Measurements from ENCODE around the gene TMEM225. TPM values are rescaled to one million over a fixed set of nuclear protein-coding genes. Genes with fewer than 3 reads are reported as not detected.

TMEM225 gene
- total and polyA plus RNA-seq, 10 of the 15 experiments (the other 5 are each of a cell fraction or from before 2014, with no cell fraction given) = not detected

DNA sequence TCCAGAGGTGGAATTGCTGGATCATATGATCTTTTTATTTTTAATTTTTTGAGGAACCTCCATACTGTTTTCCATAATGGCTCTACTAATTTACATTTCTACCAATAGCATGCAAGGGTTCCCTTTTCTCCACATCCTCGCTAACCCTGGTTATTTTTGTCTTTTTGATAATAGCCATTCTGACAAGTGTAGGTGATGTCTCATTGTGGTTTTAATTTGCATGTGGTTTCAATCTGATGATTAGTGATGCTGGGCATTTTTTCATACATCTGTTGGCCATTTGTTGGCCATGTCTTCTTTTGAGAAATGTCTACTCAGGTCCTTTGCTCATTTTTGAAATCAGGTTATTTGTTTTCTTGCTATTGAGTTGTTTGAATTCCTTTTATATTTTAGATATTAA, 38.6 kb upstream of the TMEM225 start:
- Histone ChIP-seq H3K79me2 (ENCODE audit: control insufficient read depth, insufficient read depth, low read length) (no peaks in the 10 kb centered on the region), H3K4me3 (no peak overlapping the region), H3K4me2 (ENCODE audit: control insufficient read depth, insufficient read depth) (no peak overlapping the region), H4K20me1 (ENCODE audit: control insufficient read depth, insufficient read depth) (no peaks in the 10 kb centered on the region), H3K4me1 (ENCODE audit: control insufficient read depth, insufficient read depth, low read length) (no peaks in the 10 kb centered on the region), H3K27ac (ENCODE audit: control insufficient read depth, insufficient read depth) (no peak overlapping the region), H2AFZ (ENCODE audit: control insufficient read depth, low read depth, low read length) (no peak overlapping the region), H3K27me3 (replicated peaks in 1 of 2; ENCODE audit: control insufficient read depth in 2 of 2, insufficient read depth in 2 of 2, low read length in 1 of 2) (no peaks in the 10 kb centered on the region), H3K36me3 (ENCODE audit: control insufficient read depth in 2 of 2, insufficient read depth in 2 of 2, low read length in 1 of 2) (no peaks in the 10 kb centered on the region), H3K9ac (ENCODE audit: control insufficient read depth, insufficient read depth, low read length) (no peak overlapping the region), H3K9me3 (replicated peaks; ENCODE audit: control insufficient read depth, insufficient read depth, low read length) (no peaks in the 10 kb centered on the region)
- 0% methylated on average over 1 of the region's 1 CpG for WGBS (ENCODE audit: insufficient coverage, insufficient replicate concordance, low lambda C conversion rate, missing lambda C conversion rate)
- ChIA-PET POLR2A (no interaction called here), CTCF (no interaction called here), SMC1A (ENCODE audit: uncharacterized antibody, unreplicated experiment) (no interaction called here), RAD21 (ENCODE audit: unreplicated experiment) (no interaction called here)
- FAIRE-seq (no peak), ATAC-seq (no peak), DNase-seq (ENCODE audit: low read depth, low spot score) (no peak)
- no TSS peak for BruUV-seq (replicated peaks)
- intact Hi-C loops (cut with micrococcal nuclease; ENCODE audit: unreplicated experiment) (no loop called here), in situ Hi-C loops (cut with MboI) (no loop called here)
- TF ChIP-seq, protein P1, sequence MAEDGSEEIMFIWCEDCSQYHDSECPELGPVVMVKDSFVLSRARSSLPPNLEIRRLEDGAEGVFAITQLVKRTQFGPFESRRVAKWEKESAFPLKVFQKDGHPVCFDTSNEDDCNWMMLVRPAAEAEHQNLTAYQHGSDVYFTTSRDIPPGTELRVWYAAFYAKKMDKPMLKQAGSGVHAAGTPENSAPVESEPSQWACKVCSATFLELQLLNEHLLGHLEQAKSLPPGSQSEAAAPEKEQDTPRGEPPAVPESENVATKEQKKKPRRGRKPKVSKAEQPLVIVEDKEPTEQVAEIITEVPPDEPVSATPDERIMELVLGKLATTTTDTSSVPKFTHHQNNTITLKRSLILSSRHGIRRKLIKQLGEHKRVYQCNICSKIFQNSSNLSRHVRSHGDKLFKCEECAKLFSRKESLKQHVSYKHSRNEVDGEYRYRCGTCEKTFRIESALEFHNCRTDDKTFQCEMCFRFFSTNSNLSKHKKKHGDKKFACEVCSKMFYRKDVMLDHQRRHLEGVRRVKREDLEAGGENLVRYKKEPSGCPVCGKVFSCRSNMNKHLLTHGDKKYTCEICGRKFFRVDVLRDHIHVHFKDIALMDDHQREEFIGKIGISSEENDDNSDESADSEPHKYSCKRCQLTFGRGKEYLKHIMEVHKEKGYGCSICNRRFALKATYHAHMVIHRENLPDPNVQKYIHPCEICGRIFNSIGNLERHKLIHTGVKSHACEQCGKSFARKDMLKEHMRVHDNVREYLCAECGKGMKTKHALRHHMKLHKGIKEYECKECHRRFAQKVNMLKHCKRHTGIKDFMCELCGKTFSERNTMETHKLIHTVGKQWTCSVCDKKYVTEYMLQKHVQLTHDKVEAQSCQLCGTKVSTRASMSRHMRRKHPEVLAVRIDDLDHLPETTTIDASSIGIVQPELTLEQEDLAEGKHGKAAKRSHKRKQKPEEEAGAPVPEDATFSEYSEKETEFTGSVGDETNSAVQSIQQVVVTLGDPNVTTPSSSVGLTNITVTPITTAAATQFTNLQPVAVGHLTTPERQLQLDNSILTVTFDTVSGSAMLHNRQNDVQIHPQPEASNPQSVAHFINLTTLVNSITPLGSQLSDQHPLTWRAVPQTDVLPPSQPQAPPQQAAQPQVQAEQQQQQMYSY (CRISPR knock-in tag; IDR thresholded peaks at IDR 0.05) = no peak
- TF ChIP-seq SIN3A (IDR thresholded peaks at IDR 0.05; ENCODE audit: low read depth, low read length) = no peak
- no peak for TF ChIP-seq SUZ12 (IDR thresholded peaks at IDR 0.05; ENCODE audit: unreplicated experiment)
- TF ChIP-seq SIX5 (IDR thresholded peaks at IDR 0.05; ENCODE audit: low read depth, low read length, severe bottlenecking) = no peak
- no peak for TF ChIP-seq STAT3 (IDR thresholded peaks at IDR 0.05; ENCODE audit: low read depth, low read length)
- TF ChIP-seq CBX3 (IDR thresholded peaks at IDR 0.05; ENCODE audit: borderline replicate concordance, low read depth) = no peak
- TF ChIP-seq RAD21 (IDR thresholded peaks at IDR 0.05; ENCODE audit: insufficient read depth, low read depth, low read length) = no peak
- TF ChIP-seq, protein P2, sequence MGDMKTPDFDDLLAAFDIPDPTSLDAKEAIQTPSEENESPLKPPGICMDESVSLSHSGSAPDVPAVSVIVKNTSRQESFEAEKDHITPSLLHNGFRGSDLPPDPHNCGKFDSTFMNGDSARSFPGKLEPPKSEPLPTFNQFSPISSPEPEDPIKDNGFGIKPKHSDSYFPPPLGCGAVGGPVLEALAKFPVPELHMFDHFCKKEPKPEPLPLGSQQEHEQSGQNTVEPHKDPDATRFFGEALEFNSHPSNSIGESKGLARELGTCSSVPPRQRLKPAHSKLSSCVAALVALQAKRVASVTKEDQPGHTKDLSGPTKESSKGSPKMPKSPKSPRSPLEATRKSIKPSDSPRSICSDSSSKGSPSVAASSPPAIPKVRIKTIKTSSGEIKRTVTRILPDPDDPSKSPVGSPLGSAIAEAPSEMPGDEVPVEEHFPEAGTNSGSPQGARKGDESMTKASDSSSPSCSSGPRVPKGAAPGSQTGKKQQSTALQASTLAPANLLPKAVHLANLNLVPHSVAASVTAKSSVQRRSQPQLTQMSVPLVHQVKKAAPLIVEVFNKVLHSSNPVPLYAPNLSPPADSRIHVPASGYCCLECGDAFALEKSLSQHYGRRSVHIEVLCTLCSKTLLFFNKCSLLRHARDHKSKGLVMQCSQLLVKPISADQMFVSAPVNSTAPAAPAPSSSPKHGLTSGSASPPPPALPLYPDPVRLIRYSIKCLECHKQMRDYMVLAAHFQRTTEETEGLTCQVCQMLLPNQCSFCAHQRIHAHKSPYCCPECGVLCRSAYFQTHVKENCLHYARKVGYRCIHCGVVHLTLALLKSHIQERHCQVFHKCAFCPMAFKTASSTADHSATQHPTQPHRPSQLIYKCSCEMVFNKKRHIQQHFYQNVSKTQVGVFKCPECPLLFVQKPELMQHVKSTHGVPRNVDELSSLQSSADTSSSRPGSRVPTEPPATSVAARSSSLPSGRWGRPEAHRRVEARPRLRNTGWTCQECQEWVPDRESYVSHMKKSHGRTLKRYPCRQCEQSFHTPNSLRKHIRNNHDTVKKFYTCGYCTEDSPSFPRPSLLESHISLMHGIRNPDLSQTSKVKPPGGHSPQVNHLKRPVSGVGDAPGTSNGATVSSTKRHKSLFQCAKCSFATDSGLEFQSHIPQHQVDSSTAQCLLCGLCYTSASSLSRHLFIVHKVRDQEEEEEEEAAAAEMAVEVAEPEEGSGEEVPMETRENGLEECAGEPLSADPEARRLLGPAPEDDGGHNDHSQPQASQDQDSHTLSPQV (IDR thresholded peaks at IDR 0.05) = no peak
- TF ChIP-seq CEBPB (IDR thresholded peaks at IDR 0.05; ENCODE audit: borderline replicate concordance in 1 of 2, low read depth in 2 of 2, low read length in 2 of 2) = no peak
- TF ChIP-seq ZNF217 (IDR thresholded peaks at IDR 0.05) = no peak
- TF ChIP-seq, protein P3, sequence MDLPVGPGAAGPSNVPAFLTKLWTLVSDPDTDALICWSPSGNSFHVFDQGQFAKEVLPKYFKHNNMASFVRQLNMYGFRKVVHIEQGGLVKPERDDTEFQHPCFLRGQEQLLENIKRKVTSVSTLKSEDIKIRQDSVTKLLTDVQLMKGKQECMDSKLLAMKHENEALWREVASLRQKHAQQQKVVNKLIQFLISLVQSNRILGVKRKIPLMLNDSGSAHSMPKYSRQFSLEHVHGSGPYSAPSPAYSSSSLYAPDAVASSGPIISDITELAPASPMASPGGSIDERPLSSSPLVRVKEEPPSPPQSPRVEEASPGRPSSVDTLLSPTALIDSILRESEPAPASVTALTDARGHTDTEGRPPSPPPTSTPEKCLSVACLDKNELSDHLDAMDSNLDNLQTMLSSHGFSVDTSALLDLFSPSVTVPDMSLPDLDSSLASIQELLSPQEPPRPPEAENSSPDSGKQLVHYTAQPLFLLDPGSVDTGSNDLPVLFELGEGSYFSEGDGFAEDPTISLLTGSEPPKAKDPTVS (IDR thresholded peaks at IDR 0.05; ENCODE audit: low read depth, low read length) = no peak
- TF ChIP-seq, protein P4, sequence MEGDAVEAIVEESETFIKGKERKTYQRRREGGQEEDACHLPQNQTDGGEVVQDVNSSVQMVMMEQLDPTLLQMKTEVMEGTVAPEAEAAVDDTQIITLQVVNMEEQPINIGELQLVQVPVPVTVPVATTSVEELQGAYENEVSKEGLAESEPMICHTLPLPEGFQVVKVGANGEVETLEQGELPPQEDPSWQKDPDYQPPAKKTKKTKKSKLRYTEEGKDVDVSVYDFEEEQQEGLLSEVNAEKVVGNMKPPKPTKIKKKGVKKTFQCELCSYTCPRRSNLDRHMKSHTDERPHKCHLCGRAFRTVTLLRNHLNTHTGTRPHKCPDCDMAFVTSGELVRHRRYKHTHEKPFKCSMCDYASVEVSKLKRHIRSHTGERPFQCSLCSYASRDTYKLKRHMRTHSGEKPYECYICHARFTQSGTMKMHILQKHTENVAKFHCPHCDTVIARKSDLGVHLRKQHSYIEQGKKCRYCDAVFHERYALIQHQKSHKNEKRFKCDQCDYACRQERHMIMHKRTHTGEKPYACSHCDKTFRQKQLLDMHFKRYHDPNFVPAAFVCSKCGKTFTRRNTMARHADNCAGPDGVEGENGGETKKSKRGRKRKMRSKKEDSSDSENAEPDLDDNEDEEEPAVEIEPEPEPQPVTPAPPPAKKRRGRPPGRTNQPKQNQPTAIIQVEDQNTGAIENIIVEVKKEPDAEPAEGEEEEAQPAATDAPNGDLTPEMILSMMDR (IDR thresholded peaks at IDR 0.05 in 2 of 3, conservative IDR thresholded peaks at IDR 0.05 in 1 of 3; ENCODE audit: control insufficient read depth in 2 of 3, extremely low read depth in 1 of 3, insufficient read depth in 1 of 3, low read depth in 3 of 3, low read length in 3 of 3) = no peak
- TF ChIP-seq MYC (IDR thresholded peaks at IDR 0.05; ENCODE audit: insufficient read depth, insufficient read length, insufficient replicate concordance, low read length, severe bottlenecking) = no peak

All from GM12878 (cell line).